ENCODE measurements around the gene ENOX1.

DNA sequence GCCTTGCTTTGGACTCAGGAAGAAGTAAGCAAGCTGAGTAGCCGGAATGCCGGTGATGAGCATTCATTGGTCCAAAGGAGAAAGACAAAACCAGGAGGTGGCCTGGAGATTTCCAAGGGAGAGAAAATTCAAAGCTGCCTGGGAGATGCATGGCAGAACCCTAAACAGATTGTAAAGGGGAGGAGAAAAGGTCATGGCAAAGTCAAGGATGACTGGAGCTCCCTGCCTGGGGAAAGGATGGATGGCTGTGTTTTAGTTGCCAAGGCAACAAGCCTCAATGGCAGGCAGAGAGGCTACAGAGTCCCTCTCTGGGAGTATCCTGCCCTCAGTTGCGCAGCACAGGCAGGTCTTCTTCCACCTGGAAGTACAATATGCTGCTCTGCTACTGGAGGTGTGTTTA lies 134.0 kb downstream of the ENOX1 start:
- TF ChIP-seq MAZ (IDR thresholded peaks at IDR 0.05; ENCODE audit: borderline replicate concordance, low read depth, low read length) (no peak), CTCF (IDR thresholded peaks at IDR 0.05) (no peak), ESRRA (IDR thresholded peaks at IDR 0.05; ENCODE audit: borderline replicate concordance, low read length) (no peak), USF2 (IDR thresholded peaks at IDR 0.05) (no peak), HOXA7 (CRISPR knock-in tag; IDR thresholded peaks at IDR 0.05) (no peak), CBX8 (IDR thresholded peaks at IDR 0.05) (no peak), POLR2A (IDR thresholded peaks at IDR 0.05; ENCODE audit: low read length) (no peak), NPAS2 (CRISPR knock-in tag; IDR thresholded peaks at IDR 0.05; ENCODE audit: borderline replicate concordance) (no peak), SREBF2 (IDR thresholded peaks at IDR 0.05) (no peak)
